Erythroblast (primary cell): ENCODE measurements around the gene POC5.

Experiments
- GATA1 ChIP-seq: IDR thresholded peaks from 2 replicates; pipeline ENCODE4 v1.6.1; 2011; ENCODE audit warnings: low read depth, mild to moderate bottlenecking, control low read depth, low read length, moderate library complexity
- POLR2A ChIP-seq: IDR thresholded peaks from 2 replicates; pipeline ENCODE4 v1.6.1; 2011; ENCODE audit warnings: mild to moderate bottlenecking, low read length

DNA sequence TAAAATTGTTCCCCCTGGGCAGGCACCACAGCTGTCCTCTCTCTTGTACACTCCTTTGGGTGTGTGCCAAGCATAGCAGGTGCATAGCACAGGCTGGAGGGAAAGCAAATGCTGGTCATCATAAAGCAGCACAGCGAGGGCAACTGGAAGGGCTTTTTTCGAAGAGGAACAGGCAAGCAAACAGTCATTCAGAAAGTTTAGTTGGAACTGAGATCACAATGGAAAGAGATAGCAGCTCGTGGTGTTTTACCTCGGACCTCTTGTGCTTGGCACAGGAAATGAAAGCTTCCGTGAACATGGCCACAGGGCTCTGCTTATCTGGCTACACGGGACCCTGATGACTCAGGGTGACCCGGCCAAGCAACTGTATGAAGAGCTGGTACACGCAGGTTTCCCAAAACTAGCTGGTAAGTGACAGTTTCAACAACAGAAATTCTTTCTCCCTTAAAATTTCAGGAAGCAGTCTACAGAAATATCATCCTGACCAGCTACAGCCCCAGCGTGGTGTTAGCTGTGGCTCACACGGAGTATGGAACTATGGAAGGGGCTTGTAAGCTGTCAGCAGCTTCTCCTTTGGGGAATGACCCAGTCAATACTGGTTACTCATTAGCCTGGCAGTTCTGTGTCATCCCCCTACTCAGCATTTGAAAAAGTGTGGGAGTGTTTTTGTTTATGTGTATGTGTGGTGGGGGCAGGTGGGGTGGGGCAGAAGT lies 48.1 kb downstream of the POC5 start:
- TF ChIP-seq POLR2A (peak; percentile 67), GATA1 (no peak)
